T-helper 9 cell (primary cell): ENCODE results near the gene ARHGEF39.
A peak's percentile ranks its signal among the peaks of the same experiment; 100 is the strongest.
"Not testable (repeated sequence)": the region's sequence is repeated elsewhere in the genome, so short reads cannot be mapped to it uniquely, and the experiment has no call there.

Experiments used
- DNase-seq: peaks from one replicate; pipeline ENCODE4 v3.0.0-alpha.2; 2020

Gene ARHGEF39

DNA sequence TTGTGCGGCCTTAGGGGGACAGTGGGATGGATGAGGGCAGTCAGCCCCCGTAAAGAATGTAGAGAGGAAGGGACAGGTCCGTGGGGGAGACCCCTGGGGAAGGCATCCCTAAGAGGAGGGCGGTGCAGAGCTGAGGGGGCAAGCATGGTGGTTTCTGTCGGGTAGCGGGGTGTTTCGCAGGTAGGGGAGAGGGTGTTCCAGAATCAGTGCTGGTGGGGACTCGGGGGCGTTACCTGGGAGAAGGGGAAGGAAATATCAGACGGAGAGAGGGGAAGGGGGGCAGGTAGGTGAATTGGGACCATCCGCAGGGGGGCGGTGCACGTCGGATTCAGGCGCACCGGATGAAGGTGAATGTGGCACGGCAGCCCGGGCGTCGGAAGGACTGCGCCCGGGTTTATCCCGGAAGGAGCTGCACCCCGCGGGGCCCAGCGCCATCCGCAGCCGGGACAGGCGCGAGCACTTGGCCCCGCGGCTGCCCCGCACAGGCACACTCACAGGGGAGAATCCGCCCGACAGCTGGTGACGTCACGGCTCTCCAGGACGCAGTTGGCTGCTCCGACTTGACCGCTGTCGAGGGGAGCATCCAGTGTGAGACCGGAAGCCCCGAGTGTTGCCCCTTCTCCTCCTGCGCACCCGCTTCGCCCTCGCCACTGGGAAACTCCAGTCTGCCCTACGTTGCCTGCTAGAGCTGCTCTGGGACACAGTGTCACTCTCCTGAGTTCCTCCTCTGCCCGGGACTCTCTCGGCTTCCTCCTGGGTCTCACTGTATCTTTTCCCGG, 48.1 kb downstream of the ARHGEF39 start:
- DNase-seq: peak; percentile 54

DNA sequence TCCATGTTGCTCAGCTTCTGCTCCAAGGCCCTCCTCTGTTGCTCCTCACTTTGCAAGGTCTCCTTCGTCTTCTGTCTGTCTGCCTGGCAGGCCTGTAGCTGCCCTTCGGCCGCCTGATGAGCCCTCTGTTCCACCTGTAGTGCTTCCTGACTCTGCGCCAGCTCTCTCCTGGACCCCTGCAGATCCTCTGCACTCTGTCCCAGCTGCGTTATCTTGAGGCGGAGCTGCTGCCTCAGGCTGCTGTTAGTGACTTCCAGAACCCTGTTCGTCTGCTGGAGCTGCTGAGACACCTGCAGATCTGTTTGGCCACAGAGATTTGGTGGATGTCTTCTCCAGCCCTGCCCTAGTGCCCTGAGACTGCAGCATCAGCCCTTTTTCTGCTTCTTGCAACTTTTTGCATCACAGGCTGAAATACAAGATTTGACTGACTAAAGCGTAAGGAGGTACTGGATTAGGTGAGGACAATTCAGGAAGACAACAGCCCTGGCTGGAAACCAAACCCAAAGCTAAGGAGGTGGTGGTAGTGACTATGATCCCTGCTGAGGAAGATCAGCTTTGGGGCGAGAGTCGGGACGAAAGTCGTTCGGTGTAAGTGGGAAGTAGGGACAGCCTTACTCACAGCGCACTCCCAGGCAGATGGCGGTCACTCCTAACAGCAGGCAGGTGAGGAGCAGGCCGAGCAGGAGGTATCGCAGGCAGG, 48.9 kb downstream of the ARHGEF39 start:
- DNase-seq: no peak

GRCh38 chr9:35612843-35613242, 52.2 kb downstream of the ARHGEF39 start:
- no peak for DNase-seq

GRCh38 chr9:35612066-35612465, 52.9 kb downstream of the ARHGEF39 start:
- not testable (repeated sequence) for DNase-seq

DNA sequence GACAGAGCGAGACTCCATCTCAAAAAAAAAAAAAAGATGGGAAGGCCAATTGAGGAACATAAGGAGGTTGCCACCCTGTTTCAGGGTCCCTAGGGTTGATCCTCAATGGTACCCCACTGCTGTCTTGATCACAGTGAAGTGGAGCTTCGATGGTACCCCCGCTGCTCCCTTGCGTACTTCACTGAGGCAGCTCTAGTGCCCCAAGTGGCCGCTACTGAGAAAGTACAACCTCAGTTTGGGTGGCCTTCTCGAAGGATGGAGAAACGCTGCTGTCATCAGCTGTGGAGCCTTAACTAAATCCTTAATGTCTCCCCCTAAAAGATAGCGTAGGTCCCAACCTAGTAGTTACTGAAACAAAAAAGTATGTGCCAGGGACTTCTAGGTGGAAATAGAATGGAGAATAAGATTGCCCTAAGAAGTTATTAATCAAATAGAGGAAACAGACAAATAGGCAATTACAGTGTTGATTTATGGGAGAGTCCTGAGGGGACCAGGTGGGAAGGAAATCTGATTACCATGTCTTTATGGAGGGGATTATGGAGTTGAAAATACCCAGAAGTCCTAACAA, 53.7 kb downstream of the ARHGEF39 start:
- peak; percentile 42 for DNase-seq

DNA sequence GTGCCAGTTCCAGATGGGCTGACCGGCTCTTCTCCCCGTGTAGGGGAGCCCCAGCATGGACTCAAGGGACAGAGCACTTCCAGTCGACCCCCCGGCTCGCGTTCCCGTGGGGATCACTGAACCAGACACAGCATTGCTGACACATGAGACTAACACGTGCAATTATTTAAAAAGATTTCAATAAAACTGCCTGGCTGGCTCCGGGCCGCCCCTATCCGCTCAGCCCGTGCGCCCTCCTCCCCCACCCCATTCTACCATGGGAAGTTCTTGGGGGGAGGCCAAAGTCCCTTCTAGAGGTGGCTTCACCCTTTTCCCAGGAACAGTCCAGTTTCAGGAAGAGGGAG, 55.2 kb downstream of the ARHGEF39 start:
- no peak for DNase-seq
